Measurements from ENCODE around the gene KLHDC3. TPM values are rescaled to one million over a fixed set of nuclear protein-coding genes. Genes with fewer than 3 reads are reported as not detected.

The KLHDC3 gene
- total RNA-seq = 10 to 100 TPM; 43.7 to 44.1 TPM
- long read RNA-seq, donor 1, transcript KLHDC3-202 (11 exons, 1,909 nt) = major isoform, 29 of 31 reads
- long read RNA-seq, donor 1, partial matches to known transcripts = 1 of 31 reads
- long read RNA-seq, donor 1, other reads (novel, unspliced or antisense) = 1 of 31 reads
- long read RNA-seq, donor 2, transcript KLHDC3-202 (11 exons, 1,909 nt) = major isoform, 238 of 269 reads
- long read RNA-seq, donor 2, partial matches to known transcripts = 19 of 269 reads
- long read RNA-seq, donor 2, other reads (novel, unspliced or antisense) = 12 of 269 reads

- DNase-seq (ENCODE audit: low spot score) = peak; percentile 99
- intact Hi-C loops (cut with DNase I) = no loop called here
Observed at GRCh38 chr6:43013843-43014433, at the start of gene KLHDC3, which contains the start of gene MEA1. KLHDC3 (plus strand) TSS chr6:43014249; CDS start chr6:43017193, 2,944 bp downstream. MEA1 (minus strand) TSS chr6:43013946; CDS start chr6:43013813, 133 bp downstream.

GRCh38 chr6:42966571-42966970 is 47.5 kb upstream of the KLHDC3 start:
- intact Hi-C loops (cut with DNase I) = no loop called here
- DNase-seq (ENCODE audit: low spot score) = no peak

- intact Hi-C loops (cut with DNase I) = no loop called here
- DNase-seq (ENCODE audit: low spot score) = no peak
Observed at GRCh38 chr6:42967228-42967627, 46.8 kb upstream of the KLHDC3 start.

GRCh38 chr6:42968126-42968701 is 45.8 kb upstream of the KLHDC3 start:
- DNase-seq (ENCODE audit: low spot score) = no peak
- intact Hi-C loops (cut with DNase I) = no loop called here

GRCh38 chr6:42968783-42969182 is 45.3 kb upstream of the KLHDC3 start:
- intact Hi-C loops (cut with DNase I) = no loop called here

GRCh38 chr6:42969431-42969830 is 44.6 kb upstream of the KLHDC3 start:
- DNase-seq (ENCODE audit: low spot score) = no peak
- intact Hi-C loops (cut with DNase I) = no loop called here

More at GRCh38 chr6:42968783-42969182, 45.3 kb upstream of the KLHDC3 start:
- DNase-seq (ENCODE audit: low spot score) = no peak

GRCh38 chr6:42969934-42970333 is 44.1 kb upstream of the KLHDC3 start:
- no peak for DNase-seq (ENCODE audit: low spot score)

GRCh38 chr6:42970871-42971612 is 43.0 kb upstream of the KLHDC3 start:
- no peak for DNase-seq (ENCODE audit: low spot score)
- intact Hi-C loops (cut with DNase I) = no loop called here

More at GRCh38 chr6:42969934-42970333, 44.1 kb upstream of the KLHDC3 start:
- intact Hi-C loops (cut with DNase I) = no loop called here

- intact Hi-C loops (cut with DNase I) = no loop called here
- no peak for DNase-seq (ENCODE audit: low spot score)
Observed at GRCh38 chr6:42971746-42972327, 42.2 kb upstream of the KLHDC3 start.

GRCh38 chr6:42973926-42974325 is 40.1 kb upstream of the KLHDC3 start:
- no peak for DNase-seq (ENCODE audit: low spot score)
- intact Hi-C loops (cut with DNase I) = no loop called here

- intact Hi-C loops (cut with DNase I) = loop anchor here (5.0 kb wide), 2 partner anchors 38 to 43 kb away; no protein-coding TSS in a partner anchor
- no peak for DNase-seq (ENCODE audit: low spot score)
Observed at GRCh38 chr6:42974919-42975505, 39.0 kb upstream of the KLHDC3 start.

GRCh38 chr6:42978487-42978838 is 35.6 kb upstream of the KLHDC3 start:
- intact Hi-C loops (cut with DNase I) = loop anchor here (5.0 kb wide), 2 partner anchors 41 to 46 kb away; no protein-coding TSS in a partner anchor
- no peak for DNase-seq (ENCODE audit: low spot score)

- peak; percentile 98 for DNase-seq (ENCODE audit: low spot score)
- intact Hi-C loops (cut with DNase I) = loop anchor here (5.0 kb wide), 2 partner anchors 42 to 47 kb away; no protein-coding TSS in a partner anchor
Observed at GRCh38 chr6:42978839-42979522, 35.1 kb upstream of the KLHDC3 start, which contains the start of gene PEX6. PEX6 (minus strand) TSS chr6:42979181; CDS start chr6:42979150, 31 bp downstream.

- no peak for DNase-seq (ENCODE audit: low spot score)
- intact Hi-C loops (cut with DNase I) = loop anchor here (5.0 kb wide), 2 partner anchors 42 to 47 kb away; no protein-coding TSS in a partner anchor
Observed at GRCh38 chr6:42979523-42980177, 34.4 kb upstream of the KLHDC3 start.

GRCh38 chr6:42981836-42982235 is 32.2 kb upstream of the KLHDC3 start:
- DNase-seq (ENCODE audit: low spot score) = no peak
- intact Hi-C loops (cut with DNase I) = no loop called here

GRCh38 chr6:42984001-42984923 is 29.8 kb upstream of the KLHDC3 start, which contains the start of gene PPP2R5D:
PPP2R5D (plus strand) TSS chr6:42984570; CDS start chr6:42984678, 108 bp downstream.
- intact Hi-C loops (cut with DNase I) = no loop called here
- DNase-seq (ENCODE audit: low spot score) = peak; percentile 99

Data from posterior vena cava (tissue), 2 donors.